Measurements from ENCODE around the gene EFHD2.

The EFHD2 gene

DNA sequence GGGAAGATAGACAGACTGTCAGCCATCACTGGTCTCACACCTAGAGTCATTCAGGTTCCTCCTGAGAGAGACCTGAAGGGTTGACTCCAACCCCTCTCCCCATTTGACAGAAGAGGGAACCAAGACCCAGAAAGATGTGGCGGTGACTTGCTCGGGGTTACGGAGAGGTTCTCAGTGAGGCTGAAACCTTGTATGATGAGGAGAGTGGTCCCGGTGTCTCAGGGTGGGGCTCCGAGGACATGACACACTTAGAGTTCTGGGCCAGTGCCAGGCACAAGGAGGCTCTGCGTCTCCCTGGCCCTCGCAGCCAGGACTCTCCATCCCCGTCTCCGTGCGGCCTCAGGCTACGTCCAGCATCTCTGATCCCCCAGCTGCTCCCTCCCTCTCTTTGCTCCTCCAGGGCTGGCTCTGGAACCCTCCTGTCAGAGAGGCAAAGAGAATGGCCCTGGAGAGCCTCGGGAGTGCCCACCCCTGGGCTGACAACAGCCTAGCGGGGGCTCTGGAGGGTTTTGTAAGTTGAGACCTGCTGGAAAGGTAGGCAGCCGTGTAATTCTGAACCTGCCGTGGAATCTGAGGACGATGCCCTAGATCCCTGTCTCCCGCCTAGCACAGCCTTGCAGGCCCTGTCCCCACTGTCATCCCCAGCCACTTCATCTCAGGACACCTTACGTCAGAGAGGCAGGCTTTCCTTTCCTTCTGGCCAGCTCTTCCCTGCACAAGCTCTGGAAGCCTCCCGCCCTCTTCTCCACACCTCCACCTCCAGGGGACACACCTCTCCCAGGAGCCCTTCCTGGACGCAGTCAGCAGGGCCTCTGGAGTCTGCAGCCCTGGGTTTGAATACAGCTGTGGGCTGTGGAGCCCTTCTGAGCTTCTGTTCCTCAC, 4.1 kb downstream of the EFHD2 start:
- peaks cover 74% of the 10 kb centered on the region for H3K36me3 Mint-ChIP-seq
- H3K4me1 Mint-ChIP-seq = peaks cover 81% of the 10 kb centered on the region
- no peaks in the 10 kb centered on the region for H3K9me3 Mint-ChIP-seq
- no peak for ATAC-seq
- peak overlapping the region; percentile 96 for H3K4me3 Mint-ChIP-seq
- peak overlapping the region; percentile 94 for H3K27ac Mint-ChIP-seq
- no peak for DNase-seq (ENCODE audit: low spot score in 2 of 2)

DNA sequence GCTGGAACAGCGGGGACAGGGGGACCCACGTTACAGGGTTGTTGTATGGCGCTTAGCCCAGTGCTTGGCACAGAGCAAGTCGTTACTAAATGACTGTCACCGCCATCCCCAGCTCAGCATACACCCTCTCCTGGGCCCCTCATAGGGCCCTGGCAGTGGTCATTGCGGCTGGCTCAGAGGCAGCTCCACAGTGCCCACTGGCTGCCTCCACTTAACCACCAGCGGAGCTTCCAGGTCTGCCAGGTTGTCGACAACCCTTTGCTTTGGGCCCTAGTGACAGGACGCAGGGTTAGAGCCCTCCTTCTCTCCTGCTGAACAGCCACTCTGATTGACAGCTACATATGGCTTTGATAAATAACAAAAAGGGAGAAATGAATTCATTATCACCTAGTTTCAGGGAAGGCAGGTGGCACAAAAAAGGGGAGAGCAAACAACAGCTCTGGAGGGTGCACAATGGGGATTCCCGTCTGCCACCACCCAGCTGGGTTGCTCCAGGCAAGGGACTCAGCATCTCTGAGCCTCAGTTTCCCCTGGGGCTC, 4.8 kb downstream of the EFHD2 start:
- Mint-ChIP-seq H3K27ac (no peak overlapping the region), H3K4me3 (peak overlapping the region; percentile 96), H3K9me3 (no peaks in the 10 kb centered on the region), H3K36me3 (peaks cover 75% of the 10 kb centered on the region), H3K4me1 (peaks cover 78% of the 10 kb centered on the region)
- no peak for DNase-seq (ENCODE audit: low spot score in 2 of 2)
- no peak for ATAC-seq

DNA sequence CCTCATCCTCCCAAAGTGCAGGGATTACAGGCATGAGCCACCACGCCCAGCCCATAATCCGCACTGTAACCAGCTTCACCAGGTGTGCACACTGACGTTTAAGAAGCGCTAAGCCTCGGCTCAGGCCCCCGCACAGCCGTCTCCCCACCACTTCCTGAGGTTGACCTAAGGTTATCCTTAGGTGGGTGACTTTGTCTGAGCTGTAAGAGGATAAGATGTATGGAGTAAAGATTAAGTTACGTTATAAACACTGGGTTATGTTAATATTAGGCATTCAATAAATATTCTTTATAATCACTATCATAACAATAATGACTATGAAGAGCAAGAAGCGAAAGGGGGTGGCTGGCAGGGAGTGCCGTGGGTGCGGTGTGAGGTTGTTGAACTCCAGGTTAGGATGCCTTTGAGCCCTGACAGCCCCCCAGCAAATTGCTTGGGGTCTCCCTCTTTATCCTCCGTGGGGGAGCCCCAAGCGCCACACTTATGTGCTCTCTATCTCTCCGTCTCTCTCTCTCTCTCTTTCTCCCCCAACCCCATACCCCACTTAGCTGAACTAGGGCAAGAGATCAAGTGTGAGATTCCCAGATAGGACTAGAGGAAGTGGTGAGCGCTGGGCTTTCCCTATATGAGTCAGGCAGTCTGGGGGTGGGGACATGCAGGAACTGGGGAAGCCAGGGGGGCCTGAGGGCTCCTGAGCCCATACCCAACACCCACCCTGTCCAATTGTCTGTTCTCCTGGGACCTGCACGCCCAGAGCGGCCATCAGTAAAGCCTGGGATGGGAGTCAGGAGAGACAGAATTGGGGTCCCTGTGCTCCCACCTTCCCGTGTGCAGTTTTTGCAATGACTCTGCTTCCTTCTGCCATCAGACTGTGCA, 7.6 kb downstream of the EFHD2 start:
- peak; percentile 74 for ATAC-seq

DNA sequence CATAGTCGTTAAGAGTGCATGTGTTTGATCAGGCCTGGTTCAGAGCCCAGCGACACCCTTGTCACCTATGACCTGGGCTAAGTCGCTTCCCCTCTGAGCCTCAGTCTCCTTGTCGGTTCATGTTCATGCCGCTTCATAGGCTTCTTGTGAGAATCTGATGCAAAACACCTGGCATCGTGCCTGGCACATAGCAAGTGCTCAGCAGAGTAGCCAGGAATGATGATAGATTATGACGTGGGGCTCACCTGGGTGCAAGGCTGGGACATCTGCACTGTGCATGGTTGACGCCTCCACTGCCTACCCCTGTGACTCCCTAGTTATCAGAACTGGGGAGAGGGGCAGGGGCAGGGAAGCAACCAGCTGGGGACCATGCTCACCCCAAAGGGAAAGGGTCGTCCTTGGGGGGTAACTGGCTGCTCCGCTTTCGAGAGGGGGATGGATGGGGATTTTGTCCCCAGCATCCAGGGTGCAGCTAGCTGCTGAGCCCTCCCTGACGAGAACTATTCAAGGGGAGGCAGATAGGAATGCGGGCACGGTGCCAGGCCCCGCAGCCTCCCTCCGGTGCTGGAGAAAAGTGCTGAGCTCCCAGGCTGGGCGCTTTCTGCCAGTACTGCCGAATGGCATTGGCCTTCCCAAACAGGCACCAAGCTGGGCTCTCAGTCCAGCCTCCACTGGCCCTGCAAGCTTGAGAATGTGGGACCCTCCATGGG, 9.3 kb downstream of the EFHD2 start:
- H3K4me1 Mint-ChIP-seq = peaks cover 78% of the 10 kb centered on the region
- no peak for DNase-seq (ENCODE audit: low spot score in 2 of 2)
- ATAC-seq = no peak
- no peaks in the 10 kb centered on the region for H3K9me3 Mint-ChIP-seq
- H3K36me3 Mint-ChIP-seq = peaks cover 61% of the 10 kb centered on the region
- peak overlapping the region; percentile 81 for H3K27ac Mint-ChIP-seq
- peak overlapping the region; percentile 71 for H3K4me3 Mint-ChIP-seq

More for the DNA sequence above, 7.6 kb downstream of the EFHD2 start:
- Mint-ChIP-seq H3K4me1 (peaks cover 86% of the 10 kb centered on the region), H3K27ac (peak overlapping the region; percentile 70), H3K36me3 (peaks cover 76% of the 10 kb centered on the region), H3K4me3 (peak overlapping the region; percentile 71), H3K9me3 (no peaks in the 10 kb centered on the region)
- DNase-seq (ENCODE audit: low spot score in 2 of 2) = peak in 1 of 2 donors; percentile 79

DNA sequence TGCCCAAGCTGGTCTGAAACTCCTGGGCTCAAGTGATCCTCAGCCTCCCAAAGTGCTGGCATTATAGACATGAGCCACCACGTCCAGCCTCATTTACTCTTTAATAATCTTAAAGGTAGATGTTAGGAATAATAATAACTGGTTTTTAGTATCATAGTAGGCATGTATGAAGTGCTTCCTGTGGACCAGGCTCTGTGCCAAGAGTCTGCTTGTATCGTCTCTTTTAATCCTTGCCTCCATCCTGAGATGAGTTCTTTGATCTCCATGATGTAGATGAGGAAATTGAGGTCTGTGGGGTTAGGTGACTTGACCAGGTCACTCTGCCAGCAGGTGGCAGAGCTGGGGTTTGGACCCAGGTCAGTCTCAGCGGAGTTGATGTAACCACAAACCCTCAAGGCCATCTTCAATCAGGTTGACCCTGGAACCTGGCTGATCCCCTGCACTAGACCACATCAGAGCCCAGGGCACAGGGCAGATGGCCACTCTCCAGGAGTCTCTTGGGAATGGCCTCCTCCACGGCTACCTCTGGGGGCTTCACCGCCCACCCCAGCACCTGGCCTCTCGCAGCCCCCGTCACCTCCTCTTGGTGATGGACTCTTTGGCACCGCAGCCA, 11.3 kb downstream of the EFHD2 start:
- H3K36me3 Mint-ChIP-seq = peaks cover 48% of the 10 kb centered on the region
- H3K4me3 Mint-ChIP-seq = no peak overlapping the region
- peak overlapping the region; percentile 79 for H3K27ac Mint-ChIP-seq
- peaks cover 71% of the 10 kb centered on the region for H3K4me1 Mint-ChIP-seq
- H3K9me3 Mint-ChIP-seq = no peaks in the 10 kb centered on the region
- no peak for DNase-seq (ENCODE audit: low spot score in 2 of 2)
- ATAC-seq = no peak

DNA sequence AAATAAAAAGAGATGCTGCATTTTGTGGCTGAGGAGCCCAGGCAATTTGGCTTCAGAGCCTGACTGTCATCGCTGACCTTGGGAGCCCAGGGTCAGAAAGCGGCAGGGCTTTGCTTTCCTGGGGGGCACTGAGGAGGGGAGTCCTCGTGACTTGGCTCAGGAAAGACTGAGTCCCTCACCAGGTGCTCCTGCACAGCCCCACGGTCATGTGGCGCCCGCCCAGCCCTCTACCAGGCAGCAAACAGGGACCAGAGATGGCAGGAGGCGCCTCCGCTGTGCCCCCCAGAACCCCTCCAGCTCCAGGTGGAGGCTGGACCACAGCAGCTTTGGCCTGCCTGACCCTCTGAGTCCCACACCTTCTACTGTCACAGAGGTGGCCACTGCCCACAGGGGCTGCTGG, 13.2 kb downstream of the EFHD2 start:
- Mint-ChIP-seq H3K36me3 (peaks cover 52% of the 10 kb centered on the region), H3K4me3 (no peak overlapping the region), H3K4me1 (peaks cover 71% of the 10 kb centered on the region), H3K27ac (peak overlapping the region; percentile 79), H3K9me3 (no peaks in the 10 kb centered on the region)
- no peak for DNase-seq (ENCODE audit: low spot score in 2 of 2)
- ATAC-seq = no peak

DNA sequence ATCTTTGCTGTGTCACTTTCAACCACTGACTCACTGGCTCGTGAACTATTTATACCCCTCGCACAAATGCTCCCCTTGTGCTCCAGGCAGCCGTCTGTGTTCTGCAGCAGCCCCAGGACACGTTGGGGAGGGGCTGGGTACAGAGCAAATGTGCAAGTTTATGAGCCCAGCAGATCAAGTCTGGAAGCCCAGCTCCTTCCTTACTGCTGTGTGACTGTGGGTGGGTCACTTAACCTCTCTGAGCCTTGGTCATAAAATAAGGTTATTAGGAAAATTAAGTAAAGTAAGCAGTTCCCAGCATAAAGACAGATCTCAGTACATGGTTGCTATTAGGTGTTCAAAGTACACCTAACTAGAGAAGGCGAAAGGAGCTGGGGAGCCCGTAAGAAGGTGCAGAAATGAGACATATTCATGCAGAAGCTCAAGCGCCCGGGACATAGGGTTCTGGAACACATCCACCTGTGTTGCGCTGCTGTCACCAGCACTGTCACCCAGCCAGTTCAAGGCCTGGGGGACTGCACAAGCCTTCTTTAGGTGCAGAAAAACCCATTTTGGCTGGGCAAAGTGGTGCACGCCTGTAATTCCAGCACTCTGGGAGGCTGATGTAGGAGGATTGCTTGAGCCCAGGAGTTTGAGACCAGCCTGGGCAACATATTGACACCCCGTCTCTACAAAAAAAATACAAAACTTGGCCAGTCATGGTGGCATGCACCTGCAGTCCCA, 13.8 kb downstream of the EFHD2 start:
- Mint-ChIP-seq H3K36me3 (peaks cover 52% of the 10 kb centered on the region), H3K4me3 (no peak overlapping the region), H3K27ac (peak overlapping the region; percentile 81), H3K9me3 (no peaks in the 10 kb centered on the region), H3K4me1 (peaks cover 72% of the 10 kb centered on the region)
- DNase-seq (ENCODE audit: low spot score in 2 of 2) (no peak), ATAC-seq (no peak)

DNA sequence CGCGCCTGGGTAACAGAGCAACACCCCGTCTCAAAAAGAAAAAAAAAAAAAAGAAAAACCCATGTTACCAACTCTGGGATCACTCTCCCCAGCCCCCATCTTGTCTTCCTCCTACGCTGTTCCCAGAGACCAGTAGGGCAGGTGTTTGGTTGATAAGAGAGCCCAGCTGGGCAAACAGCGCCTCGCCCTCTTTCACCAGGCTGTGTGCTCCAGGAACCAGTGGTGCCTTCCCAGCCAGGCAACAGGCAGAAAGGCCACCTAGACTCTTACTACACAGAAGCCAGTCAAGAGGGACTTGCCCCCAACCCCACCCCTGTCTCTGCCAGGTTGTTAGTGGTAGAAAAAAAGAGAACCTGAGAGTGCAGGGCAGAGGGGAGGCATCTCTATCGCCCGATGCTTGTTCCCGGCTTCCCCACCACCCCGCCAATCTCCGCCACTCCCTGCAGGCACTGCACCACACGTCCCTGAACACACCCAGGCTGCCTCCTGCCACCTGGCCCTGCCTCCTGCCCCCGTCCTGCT, 14.5 kb downstream of the EFHD2 start:
- H3K36me3 Mint-ChIP-seq = peaks cover 52% of the 10 kb centered on the region
- H3K4me3 Mint-ChIP-seq = no peak overlapping the region
- DNase-seq (ENCODE audit: low spot score in 2 of 2) (no peak), ATAC-seq (no peak)
- peak overlapping the region; percentile 81 for H3K27ac Mint-ChIP-seq
- H3K9me3 Mint-ChIP-seq = no peaks in the 10 kb centered on the region
- H3K4me1 Mint-ChIP-seq = peaks cover 66% of the 10 kb centered on the region

DNA sequence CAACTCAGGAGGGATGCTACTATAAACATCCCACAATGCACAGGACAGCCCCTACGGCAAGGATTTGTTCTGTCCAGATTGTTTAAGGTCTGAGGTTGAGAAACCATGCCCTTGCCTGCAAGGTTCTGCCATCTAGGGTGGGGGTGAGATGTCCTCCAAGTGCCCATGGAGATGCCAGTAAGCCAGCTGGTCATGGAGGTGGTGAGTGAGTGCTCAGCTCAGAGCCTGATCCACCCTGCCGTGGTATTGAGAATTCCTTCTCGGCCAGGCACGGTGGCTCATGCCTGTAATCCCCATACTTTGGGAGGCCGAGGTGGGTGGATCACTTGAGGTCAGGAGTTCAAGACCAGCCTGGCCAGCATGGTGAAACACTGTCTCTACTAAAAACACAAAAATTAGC, 15.3 kb downstream of the EFHD2 start:
- peaks cover 56% of the 10 kb centered on the region for H3K36me3 Mint-ChIP-seq

DNA sequence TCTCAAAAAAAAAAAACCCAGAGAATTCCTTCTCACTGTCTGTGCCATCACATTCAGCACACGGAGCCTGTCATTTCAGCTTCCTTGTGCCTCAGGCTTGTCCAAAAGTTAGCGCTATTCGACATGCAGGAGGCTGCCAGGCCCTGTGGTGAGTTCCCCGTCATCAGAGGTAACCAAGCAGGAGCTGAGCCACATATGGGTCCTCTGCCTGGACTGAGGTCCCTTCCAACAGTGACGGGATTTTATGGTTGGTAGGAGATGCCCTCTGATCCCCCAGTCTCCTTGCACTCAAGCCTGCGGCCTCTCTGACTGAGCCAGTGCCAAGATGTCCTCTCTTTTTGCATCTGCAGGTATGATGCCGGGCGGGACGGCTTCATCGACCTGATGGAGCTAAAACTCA, 15.8 kb downstream of the EFHD2 start:
- H3K9me3 Mint-ChIP-seq = no peaks in the 10 kb centered on the region
- H3K4me1 Mint-ChIP-seq = peaks cover 68% of the 10 kb centered on the region
- ATAC-seq (no peak), DNase-seq (ENCODE audit: low spot score in 2 of 2) (no peak)
- H3K4me3 Mint-ChIP-seq = no peak overlapping the region
- H3K36me3 Mint-ChIP-seq = peaks cover 57% of the 10 kb centered on the region
- peak overlapping the region; percentile 96 for H3K27ac Mint-ChIP-seq

More for the DNA sequence above, 15.3 kb downstream of the EFHD2 start:
- H3K9me3 Mint-ChIP-seq = no peaks in the 10 kb centered on the region
- ATAC-seq = no peak
- peak overlapping the region; percentile 81 for H3K27ac Mint-ChIP-seq
- no peak overlapping the region for H3K4me3 Mint-ChIP-seq
- H3K4me1 Mint-ChIP-seq = peaks cover 66% of the 10 kb centered on the region
- DNase-seq (ENCODE audit: low spot score in 2 of 2) = no peak

DNA sequence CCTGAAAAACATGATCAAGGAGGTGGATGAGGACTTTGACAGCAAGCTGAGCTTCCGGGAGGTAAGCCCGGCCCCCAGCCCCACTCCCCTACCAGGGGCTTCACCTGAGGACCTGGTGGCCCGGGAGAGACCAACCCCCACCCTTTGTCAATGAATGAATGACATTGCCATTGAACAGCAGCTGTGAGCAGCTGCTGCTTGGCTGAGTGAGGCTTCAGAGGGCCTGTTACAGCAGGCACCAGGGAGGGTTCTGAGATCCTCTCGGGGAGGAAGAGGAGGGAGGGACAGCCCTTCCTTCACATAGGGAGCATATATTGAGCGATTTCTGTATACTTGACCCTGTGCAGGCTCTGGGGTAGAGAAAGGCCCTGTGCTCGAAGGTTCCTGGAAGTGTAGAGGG, 16.3 kb downstream of the EFHD2 start:
- Mint-ChIP-seq H3K9me3 (no peaks in the 10 kb centered on the region), H3K27ac (peak overlapping the region; percentile 96), H3K4me1 (peaks cover 65% of the 10 kb centered on the region), H3K4me3 (peak overlapping the region; percentile 36), H3K36me3 (peaks cover 61% of the 10 kb centered on the region)
- no peak for DNase-seq (ENCODE audit: low spot score in 2 of 2)
- no peak for ATAC-seq

DNA sequence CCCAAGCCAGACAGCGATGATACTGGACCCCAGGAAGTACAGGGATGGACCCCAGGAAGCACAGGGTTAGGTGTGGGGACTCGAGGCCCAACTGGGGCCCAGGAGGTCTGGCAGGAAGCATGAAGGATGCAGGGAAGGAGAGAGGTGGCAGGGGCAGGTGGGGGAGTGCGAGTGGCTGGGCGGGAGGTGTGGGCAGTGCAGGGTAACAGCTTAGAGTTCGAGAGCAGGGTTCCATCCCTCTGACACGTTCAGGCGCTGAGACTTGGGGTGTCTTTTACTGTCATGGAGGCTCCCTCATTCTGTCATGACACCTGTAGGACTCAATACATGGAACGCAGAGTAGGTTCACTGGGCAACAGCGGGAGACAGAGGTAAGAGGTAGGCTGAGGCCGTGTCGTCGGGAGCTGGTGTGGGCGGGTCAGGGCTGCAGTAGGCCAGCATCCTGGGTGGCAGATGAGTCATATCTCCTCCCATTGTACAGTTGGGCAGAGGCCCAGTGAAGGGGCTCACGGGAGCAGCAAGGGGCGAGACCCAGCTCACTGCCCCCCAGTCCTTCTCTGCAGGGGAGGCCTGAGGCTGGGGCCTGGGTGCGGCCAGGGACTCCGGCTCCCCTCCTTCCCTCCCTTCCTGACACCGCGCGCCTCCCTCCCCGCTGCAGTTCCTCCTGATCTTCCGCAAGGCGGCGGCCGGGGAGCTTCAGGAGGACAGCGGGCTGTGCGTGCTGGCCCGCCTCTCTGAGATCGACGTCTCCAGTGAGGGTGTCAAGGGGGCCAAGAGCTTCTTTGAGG, 17.0 kb downstream of the EFHD2 start:
- H3K27ac Mint-ChIP-seq = peak overlapping the region; percentile 96
- H3K9me3 Mint-ChIP-seq = no peaks in the 10 kb centered on the region
- ATAC-seq (peak; percentile 45), DNase-seq (ENCODE audit: low spot score in 2 of 2) (no peak)
- peaks cover 64% of the 10 kb centered on the region for H3K36me3 Mint-ChIP-seq
- peak overlapping the region; percentile 36 for H3K4me3 Mint-ChIP-seq
- H3K4me1 Mint-ChIP-seq = peaks cover 58% of the 10 kb centered on the region

DNA sequence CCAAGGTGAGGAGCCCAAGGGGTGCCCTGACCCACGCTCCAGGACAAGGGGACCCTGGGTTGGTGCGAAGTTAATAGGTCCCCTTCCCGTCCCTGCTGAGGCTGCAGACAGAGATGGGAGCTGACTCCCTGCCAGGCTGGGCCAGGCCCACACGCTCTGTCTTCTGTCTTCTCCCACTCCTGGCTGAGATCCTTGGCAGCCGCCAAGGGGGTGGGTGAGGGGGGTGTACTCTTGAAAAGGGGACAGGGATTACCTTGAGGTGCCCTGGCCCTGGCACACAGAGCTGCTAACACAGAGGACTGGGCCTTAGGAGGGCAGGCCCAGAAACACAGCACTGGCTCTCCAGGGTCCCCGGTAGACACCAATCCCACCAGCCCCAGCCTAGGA, 17.6 kb downstream of the EFHD2 start:
- H3K27ac Mint-ChIP-seq = peak overlapping the region; percentile 96
- H3K9me3 Mint-ChIP-seq = no peaks in the 10 kb centered on the region
- H3K4me1 Mint-ChIP-seq = peaks cover 55% of the 10 kb centered on the region
- DNase-seq (ENCODE audit: low spot score in 2 of 2) = no peak
- no peak overlapping the region for H3K4me3 Mint-ChIP-seq
- no peak for ATAC-seq
- H3K36me3 Mint-ChIP-seq = peaks cover 66% of the 10 kb centered on the region

All from stimulated activated effector memory CD8-positive, alpha-beta T cell treated with anti-CD3 and anti-CD28 coated beads, Interleukin-12 subunit alpha, Interleukin-12 subunit beta, amount 100 ng/mL, for 72 hours (primary cell).